ENCODE data around the gene CYTH4.
"Not testable (repeated sequence)": the region's sequence is repeated elsewhere in the genome, so short reads cannot be mapped to it uniquely, and the experiment has no call there.

CYTH4 gene

GRCh38 chr22:37248251-37248650, 34.1 kb upstream of the CYTH4 start:
- no peak for DNase-seq (ENCODE audit: low read depth in 3 of 3)

GRCh38 chr22:37249986-37250385, 32.3 kb upstream of the CYTH4 start:
- DNase-seq (ENCODE audit: low read depth in 3 of 3): no peak

GRCh38 chr22:37251836-37252235, 30.5 kb upstream of the CYTH4 start:
- not testable (repeated sequence) for DNase-seq (ENCODE audit: low read depth in 3 of 3)

DNA sequence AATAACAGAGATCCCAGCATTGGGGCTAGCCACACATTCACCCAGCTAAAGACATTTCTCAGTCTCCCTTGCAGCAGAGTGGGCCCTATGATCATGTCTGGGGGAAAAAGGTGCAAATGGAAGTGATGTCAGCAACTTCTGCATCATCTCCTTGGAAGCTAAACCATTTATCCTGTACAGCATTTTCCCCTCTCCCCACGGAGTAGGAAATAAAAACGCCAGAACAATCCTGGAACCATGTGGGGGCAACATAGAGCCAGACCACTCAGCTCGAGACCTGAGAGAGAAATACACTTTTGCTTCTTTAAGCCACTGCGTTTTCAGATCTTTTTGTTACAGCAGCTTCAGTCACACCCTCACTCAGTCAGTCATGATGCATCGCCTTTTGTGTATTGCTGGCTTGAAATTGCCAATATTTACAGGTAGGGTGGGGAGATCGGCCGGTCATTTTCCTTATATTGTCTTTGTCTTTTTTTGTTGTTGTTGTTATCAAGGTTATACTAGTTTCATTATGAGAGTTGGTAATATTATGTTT, 29.1 kb upstream of the CYTH4 start:
- no peak for DNase-seq (ENCODE audit: low read depth in 3 of 3)

GRCh38 chr22:37254209-37254866, 28.0 kb upstream of the CYTH4 start:
- DNase-seq (ENCODE audit: low read depth in 3 of 3): no peak

DNA sequence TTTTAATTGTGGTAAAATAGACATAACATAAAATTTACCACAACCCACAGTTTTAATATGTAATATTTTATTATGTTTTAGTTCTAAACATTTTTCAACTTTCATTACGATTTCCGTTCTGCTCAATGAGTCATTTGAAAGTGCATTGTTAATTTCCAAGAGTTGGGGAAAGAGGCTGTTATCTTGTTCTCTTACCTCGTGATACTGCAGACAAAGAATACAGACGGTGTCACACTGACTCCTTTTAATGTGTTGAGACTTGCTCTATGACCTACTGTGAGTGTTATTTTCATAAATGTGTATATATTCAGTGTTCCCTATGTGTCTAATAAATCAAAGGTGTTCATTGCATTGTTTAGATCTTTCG, 27.5 kb upstream of the CYTH4 start:
- no peak for DNase-seq (ENCODE audit: low read depth in 3 of 3)

DNA sequence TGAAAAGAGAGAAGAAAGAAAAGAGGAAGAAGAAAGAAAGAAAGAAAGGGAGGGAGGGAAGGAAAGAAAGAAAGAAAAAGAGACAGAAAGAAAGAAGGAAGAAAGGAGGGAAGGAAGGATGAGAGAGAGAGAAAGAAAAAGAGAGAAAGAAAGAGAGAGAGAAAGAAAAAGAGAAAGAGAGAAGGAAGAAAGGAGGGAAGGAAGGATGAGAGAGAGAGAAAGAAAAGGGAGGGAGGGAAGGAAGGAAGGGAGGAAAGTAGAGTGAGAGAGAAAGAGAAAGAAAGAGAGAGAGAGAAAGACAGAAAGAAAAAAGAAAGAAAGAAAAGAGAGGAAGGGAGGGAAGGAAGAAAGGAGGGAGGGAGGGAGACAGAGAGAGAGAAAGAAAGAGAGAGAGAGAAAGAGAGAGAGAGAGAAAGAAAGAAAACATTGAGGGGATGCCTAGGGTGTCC, 26.7 kb upstream of the CYTH4 start:
- no peak for DNase-seq (ENCODE audit: low read depth in 3 of 3)

DNA sequence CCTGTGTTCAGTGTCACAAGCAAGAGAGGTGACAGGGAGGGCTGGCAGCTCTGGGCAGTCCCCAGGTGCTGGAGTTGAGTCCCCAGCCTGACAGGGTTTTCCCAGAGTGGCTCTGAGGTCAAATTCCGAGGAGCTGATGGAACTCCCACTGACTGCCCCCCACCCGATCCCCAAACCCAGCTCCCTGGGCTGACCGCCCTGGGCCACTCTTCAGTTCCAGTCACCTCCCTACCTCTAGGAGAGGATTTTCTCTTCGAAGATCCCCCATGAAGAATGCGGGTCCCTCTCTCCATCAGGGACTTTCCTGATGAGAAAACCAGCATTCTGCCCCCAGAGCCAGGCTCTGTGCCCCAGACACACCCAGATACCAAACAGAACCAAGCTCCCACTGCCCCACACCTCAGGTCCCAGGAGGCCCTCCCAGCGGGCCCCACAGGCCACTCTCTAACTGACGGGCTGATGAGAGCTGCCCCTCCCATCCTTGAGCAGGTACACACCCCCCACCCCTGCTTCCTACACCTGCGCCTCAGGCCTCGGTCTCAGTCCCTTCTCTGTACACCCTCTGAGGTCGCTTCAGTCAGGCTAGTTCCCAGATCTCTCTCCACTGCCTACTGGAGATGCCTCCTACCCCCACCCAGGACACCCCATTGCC, 26.1 kb upstream of the CYTH4 start:
- DNase-seq (ENCODE audit: low read depth in 3 of 3): no peak

DNA sequence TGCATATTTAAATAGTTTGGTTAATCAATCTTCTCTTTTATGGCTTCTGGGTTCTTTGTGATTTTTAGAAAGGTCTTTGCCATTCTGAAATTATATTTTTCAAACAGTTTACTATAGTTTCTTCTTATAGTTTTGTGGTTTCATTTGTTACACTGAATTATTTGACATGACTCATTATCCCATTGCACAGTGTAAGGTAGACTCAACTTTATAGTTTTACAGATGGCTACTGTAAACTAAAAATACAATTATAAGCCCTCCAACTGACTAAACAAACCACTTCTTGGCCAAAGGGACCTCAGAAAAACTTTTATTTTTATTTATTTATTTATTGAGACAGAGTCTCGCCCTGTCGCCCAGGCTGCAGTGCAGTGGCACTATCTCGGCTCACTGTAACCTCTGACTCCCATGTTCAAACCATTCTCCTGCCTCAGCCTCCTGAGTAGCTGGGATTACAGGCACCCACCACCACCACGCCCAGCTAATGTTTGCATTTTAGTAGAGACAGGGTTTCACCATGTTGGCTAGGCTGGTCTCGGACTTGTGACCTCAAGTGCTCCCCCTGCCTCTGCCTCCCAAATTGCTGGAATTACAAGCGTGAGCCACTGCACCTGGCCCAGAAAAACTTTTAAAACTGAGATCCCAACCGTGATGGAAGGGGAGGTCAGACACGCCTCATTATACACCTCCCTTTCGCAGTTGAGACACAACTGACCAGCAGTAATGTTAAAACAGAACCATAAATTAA, 24.1 kb upstream of the CYTH4 start:
- DNase-seq (ENCODE audit: low read depth in 3 of 3): no peak

- DNase-seq (ENCODE audit: low read depth in 3 of 3): no peak
Measured at GRCh38 chr22:37258753-37259401, 23.4 kb upstream of the CYTH4 start.

GRCh38 chr22:37259540-37260029, 22.7 kb upstream of the CYTH4 start:
- no peak for DNase-seq (ENCODE audit: low read depth in 3 of 3)

DNA sequence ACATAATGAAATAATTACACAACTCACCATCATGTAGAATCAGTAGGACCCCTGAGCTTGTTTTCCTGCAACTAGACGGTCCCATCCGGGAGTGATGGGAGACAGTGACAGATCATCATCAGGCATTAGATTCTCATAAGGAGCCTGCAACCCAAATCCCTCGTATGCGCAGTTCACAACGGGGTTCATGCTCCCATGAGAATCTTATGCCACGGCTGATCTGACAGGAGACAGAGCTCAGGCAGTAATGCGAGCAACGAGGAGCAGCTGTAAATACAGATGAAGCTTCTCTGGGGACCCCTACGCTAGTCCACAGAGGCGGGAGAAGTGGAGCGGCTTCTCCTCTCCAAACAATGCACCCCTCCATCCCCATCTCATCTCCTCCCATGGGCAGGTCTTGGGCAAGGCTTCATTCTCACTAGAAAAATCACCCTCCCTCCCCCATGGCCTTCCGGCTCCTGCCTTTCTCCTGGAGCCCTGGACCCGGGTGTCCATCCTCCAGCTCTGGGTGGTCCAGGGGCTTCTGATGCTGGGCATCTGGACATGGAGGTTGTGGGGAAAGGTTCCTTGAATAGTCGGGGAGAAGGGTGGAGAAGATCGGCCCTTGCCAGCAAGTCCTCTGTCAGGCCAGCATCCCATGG, 22.0 kb upstream of the CYTH4 start:
- DNase-seq (ENCODE audit: low read depth in 3 of 3): no peak

DNA sequence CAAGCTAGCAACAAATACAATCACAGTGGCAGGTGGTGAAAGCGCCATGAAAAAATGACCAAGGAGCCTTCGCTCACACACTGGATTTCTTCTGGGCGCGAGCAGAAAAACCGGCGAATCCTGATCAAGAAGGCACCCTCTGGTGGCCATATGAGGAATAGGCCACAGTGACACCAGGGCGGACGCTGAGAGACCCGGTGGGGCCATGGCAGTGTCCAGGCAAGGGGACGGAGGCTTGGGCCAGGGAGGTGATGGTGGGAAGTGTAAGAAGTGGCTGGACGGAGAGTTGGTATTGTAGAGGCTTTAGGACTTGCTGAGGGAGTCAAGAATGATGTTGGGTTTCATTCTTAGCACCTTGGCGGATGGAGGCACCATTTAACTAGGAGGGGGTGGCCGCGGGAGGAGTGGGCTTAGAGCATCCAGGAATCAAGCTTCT, 21.4 kb upstream of the CYTH4 start:
- peak in 1 of 3 experiments; percentile 52 for DNase-seq (ENCODE audit: low read depth in 3 of 3)

GRCh38 chr22:37262346-37262745, 20.0 kb upstream of the CYTH4 start:
- DNase-seq (ENCODE audit: low read depth in 3 of 3): no peak

GRCh38 chr22:37263966-37264887, 18.1 kb upstream of the CYTH4 start:
- DNase-seq (ENCODE audit: low read depth in 3 of 3): no peak

- no peak for DNase-seq (ENCODE audit: low read depth in 3 of 3)
Measured at GRCh38 chr22:37266581-37267134, 15.7 kb upstream of the CYTH4 start.

DNA sequence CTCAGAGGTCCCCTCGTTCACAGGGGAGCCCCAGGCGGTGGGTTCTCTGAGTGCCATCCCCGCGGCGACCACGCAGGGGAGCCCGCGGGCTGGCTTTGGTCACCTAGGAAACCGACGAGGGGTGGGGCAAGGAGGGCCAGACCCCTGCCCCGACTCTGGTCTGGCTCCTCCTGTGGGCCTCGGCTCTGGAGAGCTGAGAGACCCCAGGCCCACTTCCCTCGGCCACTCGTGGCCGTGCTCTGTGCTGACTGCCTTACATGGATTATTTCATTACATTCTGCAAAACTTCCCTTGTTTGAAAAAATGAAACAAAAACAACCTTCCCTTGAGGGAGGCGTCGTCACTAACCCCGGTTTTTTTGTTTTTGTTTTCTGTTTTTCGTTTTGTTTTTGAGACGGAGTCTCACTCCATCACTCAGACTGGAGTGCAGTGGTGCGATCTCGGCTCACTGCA, 15.1 kb upstream of the CYTH4 start:
- DNase-seq (ENCODE audit: low read depth in 3 of 3): peak; percentile 52 to 60 (median 53)

DNA sequence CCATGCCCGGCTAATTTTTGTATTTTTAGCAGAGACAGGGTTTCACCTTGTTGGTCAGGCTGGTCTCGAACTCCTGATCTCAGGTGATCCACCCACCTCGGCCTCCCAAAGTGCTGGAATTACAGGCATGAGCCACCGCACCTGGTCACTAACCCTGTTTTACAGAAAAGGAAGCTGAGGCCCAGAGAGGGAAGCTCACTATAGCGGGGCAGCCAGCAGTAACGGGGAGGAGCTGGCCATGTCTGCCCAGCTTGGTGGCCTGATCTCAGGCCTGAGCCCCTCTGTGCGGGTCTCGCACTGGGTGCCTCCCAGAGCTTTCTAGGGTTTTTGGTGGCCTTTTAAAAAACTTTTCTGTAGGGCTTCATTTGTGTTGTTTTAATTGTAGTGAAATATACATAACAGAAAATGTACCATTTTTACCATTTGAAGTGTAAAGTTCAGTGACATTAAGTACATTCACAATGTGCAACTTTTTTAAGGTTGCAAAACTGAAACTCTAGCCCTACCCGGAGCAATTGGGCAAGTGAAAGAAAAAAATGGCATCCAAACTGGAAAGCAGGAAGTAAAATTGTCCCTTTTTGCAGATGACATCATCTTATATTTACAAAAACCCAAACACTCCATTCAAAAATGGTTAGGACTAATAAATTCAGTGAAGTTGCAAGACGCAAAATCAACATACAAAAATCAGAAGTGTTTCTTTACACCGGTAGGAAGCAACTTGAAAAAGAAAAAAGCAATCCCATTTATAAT, 14.5 kb upstream of the CYTH4 start:
- DNase-seq (ENCODE audit: low read depth in 3 of 3): no peak
